Mononuclear cell (primary cell): ENCODE data around the gene POMZP3. TPM values are rescaled to one million over a fixed set of nuclear protein-coding genes. Genes with fewer than 3 reads are reported as not detected.
"Not testable (repeated sequence)": the region's sequence is repeated elsewhere in the genome, so short reads cannot be mapped to it uniquely, and the experiment has no call there.

ENCODE experiments used
- H3K27me3 ChIP-seq: 2 replicates; pipeline ENCODE4 v1.6.0; 2011; ENCODE audit warnings: low read length, control low read depth; ENCODE audit not compliant: insufficient read depth
- H3K4me1 ChIP-seq: 2 replicates; pipeline ENCODE4 v1.5.1; 2011; ENCODE audit warnings: mild to moderate bottlenecking, low read length, control low read depth; ENCODE audit not compliant: insufficient read depth
- H3K4me3 ChIP-seq: 2 replicates; pipeline ENCODE4 v1.5.1; 2011; ENCODE audit warnings: mild to moderate bottlenecking, low read length, moderate library complexity
- H3K9me3 ChIP-seq: 2 replicates; pipeline ENCODE4 v1.5.1; 2011; ENCODE audit warnings: low read depth, mild to moderate bottlenecking, control low read depth, low read length
- total RNA-seq: library from RNA; depleted of rRNA; stranded (reverse); fragments of >200 nt; gene quantifications from one replicate; pipeline ENCODE4 v1.2.3, GENCODE V29; 2012

POMZP3 gene
- total RNA-seq, 1 donor: 9.2 TPM

GRCh38 chr7:76598590-76599264 lies 28.4 kb downstream of the POMZP3 start:
- H3K4me3 ChIP-seq, H3K4me1 ChIP-seq, H3K27me3 ChIP-seq, H3K9me3 ChIP-seq: not testable (repeated sequence)

- H3K4me3 ChIP-seq, H3K9me3 ChIP-seq, H3K4me1 ChIP-seq, H3K27me3 ChIP-seq: not testable (repeated sequence)
Measured at GRCh38 chr7:76597288-76597687, 29.8 kb downstream of the POMZP3 start.

DNA sequence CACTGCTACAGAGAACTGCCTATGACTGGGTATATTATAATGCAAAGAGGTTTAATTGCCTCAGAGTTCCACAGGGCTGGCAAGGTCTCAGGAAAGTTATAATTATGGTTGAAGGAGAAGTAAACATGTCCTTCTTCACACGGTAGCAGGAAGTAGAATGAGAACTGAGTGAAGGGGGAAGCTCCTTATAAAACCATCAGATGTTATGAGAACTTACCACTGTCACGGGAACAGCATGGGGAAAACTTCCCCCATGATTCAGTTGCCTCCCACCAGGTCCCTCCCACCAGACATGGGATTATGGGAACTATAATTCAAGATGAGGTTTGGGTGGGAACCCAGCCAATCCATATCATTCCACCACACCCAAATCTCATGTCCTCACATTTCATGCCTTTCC lies 34.4 kb downstream of the POMZP3 start:
- not testable (repeated sequence) for H3K27me3 ChIP-seq, H3K4me1 ChIP-seq, H3K9me3 ChIP-seq, H3K4me3 ChIP-seq

DNA sequence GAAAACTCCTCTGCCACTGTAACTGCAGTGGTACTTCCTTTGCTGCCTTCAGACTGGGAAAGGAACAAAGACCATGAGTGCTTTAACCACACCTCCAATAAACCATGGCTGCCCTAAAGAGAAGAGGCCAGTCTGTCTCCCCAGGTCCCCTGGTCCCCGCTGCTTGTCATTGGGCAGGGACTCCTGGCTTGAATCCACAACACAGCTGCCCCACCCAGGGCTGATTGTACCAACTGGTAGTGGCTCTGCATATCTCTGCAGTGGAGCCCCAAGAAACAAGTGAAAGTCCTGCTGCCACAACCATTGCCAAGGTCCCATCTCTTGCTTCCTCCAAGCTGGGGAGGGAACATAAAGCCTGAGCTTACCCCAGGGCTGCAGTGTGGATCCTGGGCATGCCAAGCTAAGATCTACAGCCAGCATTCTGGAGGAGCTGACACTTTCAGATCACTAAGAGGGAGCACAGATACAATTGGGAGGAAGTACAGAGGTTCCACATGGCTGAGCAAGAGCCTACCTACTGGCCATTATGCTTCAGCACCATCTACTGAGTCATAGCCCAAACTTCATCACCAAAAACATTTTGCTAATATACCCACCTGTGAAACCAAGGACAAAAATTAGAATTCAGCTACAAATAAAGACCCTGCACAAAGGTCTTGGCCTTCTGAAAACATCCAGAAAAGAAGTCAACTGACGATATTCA lies 35.3 kb downstream of the POMZP3 start:
- H3K27me3 ChIP-seq, H3K9me3 ChIP-seq, H3K4me3 ChIP-seq: not testable (repeated sequence)
- peaks cover 13% of the 10 kb centered on the region for H3K4me1 ChIP-seq

DNA sequence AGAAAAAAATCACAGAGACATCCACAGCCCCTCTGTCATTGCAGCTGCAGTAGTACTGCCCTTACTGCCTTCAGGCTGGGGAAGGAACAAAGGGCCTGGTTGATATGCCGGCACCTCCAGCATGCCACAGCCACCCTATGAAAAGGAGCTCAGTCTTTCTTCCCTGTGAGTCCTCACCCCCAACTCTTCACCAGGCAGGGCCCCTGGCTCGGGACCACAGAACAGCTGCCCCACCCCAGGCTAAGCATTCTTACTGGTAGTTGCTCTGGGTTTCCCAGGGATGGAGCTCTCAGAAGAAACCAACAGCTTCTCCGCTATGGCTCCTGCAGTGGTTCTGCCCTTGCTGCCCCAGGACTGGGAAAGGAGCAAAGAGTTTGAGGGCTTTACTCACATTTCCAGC lies 36.0 kb downstream of the POMZP3 start:
- H3K4me3 ChIP-seq, H3K27me3 ChIP-seq, H3K9me3 ChIP-seq: not testable (repeated sequence)
- H3K4me1 ChIP-seq: peaks cover 13% of the 10 kb centered on the region

GRCh38 chr7:76588586-76588985 lies 38.5 kb downstream of the POMZP3 start:
- not testable (repeated sequence) for H3K27me3 ChIP-seq, H3K4me3 ChIP-seq, H3K9me3 ChIP-seq
- H3K4me1 ChIP-seq: peaks cover 16% of the 10 kb centered on the region

DNA sequence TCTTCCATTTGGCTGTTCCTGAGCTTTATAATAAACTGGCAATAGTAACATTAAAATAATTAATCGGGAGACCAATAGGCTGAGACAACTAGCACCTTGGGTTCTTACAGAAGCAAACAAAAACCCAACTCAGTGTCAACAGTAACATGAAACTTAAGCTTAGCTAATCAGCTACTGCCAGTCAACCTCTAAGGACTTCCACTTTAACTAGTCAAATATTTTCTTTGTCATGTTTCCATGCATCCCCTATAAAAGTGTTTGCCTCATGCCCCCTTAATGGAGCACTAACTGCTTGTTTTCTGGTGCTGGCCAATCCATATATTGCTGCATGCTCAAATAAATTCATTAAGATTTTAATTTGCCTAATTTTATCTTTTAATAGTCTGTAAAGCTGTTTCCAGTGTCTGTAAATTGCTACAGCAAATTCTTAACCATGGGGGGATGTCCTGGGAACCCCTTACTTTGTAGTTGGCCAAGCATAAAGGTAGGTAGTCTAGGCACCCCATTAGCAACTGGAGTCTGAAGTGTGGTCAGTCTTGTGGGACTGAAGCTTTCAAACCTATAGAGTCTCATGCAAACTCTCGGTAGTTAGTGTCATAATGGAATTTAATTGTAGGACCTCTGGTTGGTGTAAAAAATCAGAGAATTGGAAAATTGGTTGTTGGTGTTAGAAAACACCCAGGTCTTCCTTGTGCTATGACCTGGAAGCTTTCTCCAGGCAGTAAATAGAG lies 40.3 kb downstream of the POMZP3 start:
- H3K4me3 ChIP-seq, H3K9me3 ChIP-seq, H3K27me3 ChIP-seq: not testable (repeated sequence)
- peaks cover 14% of the 10 kb centered on the region for H3K4me1 ChIP-seq

GRCh38 chr7:76583636-76584281 lies 43.3 kb downstream of the POMZP3 start:
- H3K4me3 ChIP-seq, H3K9me3 ChIP-seq, H3K27me3 ChIP-seq: not testable (repeated sequence)
- peaks cover 10% of the 10 kb centered on the region for H3K4me1 ChIP-seq

DNA sequence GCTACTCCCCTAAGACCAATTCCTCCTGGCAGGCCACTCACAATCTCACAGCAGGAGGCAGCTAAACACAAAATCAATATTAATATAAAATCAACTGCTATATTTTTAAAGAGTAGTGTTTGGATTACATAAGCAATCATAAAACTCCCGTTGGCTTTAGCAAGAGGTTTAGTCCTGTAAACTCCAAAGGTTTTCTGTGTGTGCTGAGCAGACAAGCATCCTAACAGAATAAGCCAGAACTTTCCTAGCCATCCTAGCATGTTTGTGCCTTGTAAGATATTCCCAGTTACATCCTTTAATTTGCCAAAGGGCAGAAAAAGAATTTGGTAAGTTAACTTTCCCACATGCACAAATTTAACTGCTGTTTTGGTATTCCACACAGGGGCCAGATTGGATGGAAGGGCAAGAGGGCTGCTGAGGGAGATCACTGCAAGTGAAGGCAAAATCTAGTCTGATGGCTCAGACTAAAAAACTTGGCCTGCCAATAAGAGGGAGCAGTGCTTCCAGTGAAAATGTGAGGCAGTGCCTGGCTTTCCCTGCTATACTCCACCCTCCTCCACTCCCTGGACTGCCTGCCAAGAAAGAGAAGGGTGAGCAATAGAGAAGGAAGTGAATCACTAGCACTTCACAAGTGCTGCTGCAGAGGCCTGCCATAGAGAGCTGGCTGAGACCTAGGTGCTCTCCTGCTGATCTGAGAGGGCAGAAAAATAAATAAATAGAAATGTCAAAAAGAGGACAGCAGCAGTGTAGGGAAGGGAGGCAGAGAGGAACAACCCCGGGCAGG lies 44.0 kb downstream of the POMZP3 start:
- H3K4me3 ChIP-seq, H3K9me3 ChIP-seq, H3K27me3 ChIP-seq: not testable (repeated sequence)
- H3K4me1 ChIP-seq: peaks cover 10% of the 10 kb centered on the region

DNA sequence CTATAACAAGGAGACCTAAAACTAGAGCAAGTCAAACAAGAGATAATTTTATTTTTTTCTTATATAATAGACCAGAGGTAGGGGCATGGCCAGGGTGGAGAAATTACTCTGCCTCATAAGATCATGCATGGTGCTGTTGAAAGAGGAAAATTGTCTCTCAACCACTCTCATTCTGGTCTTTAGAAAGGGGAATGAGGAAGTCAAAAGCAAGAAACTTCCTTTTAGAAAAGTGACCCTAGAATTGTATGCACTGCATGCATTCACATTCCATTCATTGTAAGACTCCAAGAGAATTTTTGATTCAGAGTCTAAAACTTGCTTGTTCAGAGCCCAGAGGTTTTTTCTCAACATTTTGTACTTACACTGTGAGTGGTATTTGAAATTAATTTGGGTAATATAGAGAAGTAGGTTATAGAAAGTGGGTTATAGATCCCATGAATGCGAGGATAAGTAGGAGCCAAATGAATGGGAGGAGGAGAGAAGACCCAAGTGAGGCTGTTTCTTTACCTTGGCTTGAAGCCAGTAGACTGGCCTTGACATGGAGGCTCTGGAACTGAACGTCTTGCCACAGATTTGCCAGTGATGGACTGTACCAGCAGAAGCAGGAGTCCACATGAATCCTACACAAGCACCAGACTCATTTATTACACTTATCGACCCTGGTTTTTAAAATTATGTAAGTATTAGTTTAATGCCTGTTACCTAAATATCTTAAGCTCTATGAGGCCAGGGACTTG lies 51.0 kb downstream of the POMZP3 start:
- H3K9me3 ChIP-seq, H3K27me3 ChIP-seq, H3K4me3 ChIP-seq, H3K4me1 ChIP-seq: not testable (repeated sequence)

DNA sequence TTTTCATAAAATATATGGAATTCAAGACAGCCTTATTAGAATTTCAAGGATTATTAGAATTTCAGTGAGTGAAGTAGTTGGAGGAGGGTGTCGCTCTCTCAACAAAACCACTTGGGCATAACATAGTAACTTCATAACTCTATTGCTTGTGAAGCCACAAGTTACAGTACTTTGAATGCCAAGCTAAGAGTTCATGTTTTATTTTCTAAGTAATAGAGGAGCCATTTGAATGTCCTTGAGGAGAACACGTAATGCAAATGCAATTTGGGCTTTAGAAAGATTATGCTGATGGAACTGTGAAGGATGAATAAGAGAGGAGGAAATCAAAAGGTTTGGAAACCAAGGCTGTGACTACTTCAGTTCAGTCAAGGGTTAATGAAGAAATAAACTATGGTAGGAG lies 51.6 kb downstream of the POMZP3 start:
- not testable (repeated sequence) for H3K4me3 ChIP-seq, H3K9me3 ChIP-seq, H3K27me3 ChIP-seq, H3K4me1 ChIP-seq

GRCh38 chr7:76572296-76572695 lies 54.8 kb downstream of the POMZP3 start:
- H3K4me3 ChIP-seq, H3K27me3 ChIP-seq, H3K4me1 ChIP-seq, H3K9me3 ChIP-seq: not testable (repeated sequence)

DNA sequence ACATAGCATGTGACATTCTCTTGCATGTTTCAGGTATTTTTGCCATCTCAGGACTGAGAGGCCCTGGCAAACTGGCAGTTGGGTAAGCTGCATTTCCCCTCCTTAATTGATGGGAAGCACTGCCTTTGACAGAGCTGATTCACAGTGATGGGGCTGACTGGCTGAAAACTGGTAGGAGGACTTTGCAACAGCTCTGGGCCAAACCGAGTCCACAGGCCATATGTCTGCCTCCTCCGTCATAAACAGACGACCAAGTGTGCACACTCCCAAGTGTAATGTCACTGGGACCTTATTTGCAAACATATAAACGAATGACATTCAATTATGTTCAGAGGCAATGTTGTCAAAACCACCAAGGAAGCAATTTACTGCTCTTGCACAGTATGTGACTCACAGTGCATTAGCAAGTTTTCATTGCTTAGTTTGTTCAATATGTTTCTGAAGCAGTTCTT lies 56.7 kb downstream of the POMZP3 start:
- H3K4me3 ChIP-seq, H3K9me3 ChIP-seq, H3K4me1 ChIP-seq, H3K27me3 ChIP-seq: not testable (repeated sequence)

DNA sequence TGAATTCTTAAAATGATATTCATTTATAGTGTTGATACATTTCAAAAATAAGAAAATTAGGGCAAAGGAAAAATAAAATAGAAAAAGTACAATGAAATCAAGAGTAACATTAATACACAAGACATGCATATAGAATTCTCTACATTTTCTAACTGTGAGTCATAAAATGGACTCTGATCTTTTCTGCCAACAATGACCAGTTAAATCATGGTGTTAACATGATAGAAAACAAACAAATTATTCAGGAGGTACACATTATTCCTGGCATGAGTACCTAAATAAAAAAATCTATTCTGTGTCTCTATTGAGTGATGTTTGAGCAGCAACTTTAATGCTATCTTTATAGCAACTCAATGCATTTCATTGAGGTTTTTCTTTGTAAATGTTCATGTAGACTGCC lies 58.3 kb downstream of the POMZP3 start:
- not testable (repeated sequence) for H3K4me1 ChIP-seq, H3K9me3 ChIP-seq, H3K4me3 ChIP-seq, H3K27me3 ChIP-seq
